HG03457 (cell line): ENCODE measurements around the gene SARDH.

Experiments
- ATAC-seq: cut with Tn5 transposase; IDR thresholded peaks from one replicate; pipeline ENCODE4 v1.9.1; 2021; ENCODE audit warnings: moderate number of reproducible peaks; ENCODE audit not compliant: unreplicated experiment

SARDH gene

DNA sequence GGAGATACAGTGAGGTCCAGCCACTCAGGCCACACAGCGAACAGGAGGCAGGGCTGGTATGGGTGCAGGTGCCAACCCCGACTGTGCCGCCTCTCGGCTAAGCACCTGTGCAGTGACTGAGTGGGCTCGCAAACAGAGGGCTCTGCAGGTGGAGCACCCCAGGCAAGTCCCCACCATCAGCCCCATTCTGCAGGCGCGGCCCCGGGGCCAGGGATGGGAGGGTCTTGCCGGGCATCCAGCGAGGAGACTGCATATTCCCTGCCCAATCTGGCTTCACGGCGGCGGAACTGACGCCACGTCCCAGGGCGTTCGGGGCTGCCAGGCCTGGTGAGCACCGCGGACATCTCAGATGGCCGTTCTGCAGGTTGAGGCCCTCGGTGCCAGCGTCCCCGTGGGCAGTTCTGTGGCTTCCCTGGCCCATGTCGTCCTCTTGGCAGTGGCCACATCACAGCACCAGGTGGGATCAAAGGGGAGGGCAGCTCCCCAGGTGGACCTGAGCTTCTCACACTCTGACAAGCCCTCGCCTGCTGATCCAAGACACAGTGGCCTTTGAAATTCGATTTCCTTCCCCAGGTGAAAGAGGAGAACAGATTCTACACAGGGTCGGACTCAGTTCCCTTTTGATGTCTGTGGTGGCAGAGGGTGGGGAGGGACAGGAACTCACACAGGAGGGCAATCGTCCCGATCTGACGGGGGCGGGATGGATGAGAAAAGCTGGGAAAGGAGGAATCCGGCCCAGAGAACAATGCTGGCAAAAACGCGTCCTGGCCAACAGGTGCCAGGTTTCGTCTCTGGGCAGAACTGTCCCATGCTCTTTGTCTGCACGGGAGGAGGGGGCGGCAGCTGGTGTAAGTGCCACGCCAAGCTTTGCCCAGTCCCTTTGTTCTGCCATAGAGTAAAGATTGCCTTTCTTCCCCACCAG lies 83.2 kb downstream of the SARDH start:
- no peak for ATAC-seq

DNA sequence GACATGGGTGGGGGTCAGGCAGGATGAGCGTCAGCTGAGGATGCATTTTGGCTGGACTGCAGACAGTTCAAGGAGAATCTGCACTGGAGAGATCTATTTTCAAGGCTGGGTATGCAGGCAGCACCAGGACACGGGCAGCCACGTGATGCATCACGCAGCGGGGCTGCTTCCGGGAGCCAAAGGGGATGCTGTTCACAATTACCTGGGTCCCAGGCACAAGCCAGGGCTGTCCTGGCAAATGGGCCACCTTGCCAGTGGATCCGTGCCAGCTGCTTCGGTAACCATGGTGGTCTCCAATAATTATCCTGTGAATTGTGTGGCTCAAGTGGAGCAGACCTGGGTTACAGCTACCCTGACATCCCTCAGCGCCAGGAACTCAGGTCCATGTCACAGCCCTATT lies 84.5 kb downstream of the SARDH start:
- no peak for ATAC-seq

DNA sequence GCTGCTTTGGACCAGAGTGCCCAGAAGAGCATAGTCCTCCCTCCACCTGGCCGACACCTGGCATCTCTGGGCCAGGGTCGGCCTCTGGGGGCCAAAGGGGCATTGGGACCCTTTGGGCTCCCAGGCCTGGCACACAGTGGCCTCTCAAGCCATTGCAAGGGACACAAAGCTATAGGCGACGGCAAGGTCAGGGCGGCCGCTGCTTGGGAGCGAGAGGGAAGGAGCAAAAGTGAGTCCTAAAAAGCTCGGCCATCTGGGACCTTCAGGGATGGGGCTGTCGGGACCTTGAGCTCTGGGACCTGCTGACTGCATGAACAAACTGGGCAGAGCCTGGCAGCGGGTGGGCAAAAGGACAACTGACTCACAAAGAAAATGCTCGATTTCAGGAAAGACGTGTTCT lies 88.1 kb downstream of the SARDH start:
- ATAC-seq: no peak

DNA sequence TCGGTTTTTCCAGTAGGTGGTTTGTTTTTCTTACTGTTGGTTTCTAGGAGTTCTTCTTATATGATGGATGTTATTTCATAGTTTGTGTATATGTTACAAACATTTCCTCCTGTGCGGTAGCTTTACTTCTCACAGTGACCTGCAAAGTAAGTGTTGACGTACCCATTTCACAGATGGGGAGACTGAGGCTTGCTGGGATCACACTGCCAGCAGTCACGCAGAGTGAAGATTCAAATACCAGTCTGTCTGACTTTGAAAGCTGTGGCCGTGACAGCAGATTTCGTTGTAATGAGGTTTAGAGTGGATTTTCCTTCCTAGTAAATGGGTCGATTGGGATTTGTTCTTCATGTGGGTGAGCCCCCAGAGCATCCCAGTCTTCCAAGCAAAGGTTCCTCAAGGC lies 89.0 kb downstream of the SARDH start:
- ATAC-seq: no peak

DNA sequence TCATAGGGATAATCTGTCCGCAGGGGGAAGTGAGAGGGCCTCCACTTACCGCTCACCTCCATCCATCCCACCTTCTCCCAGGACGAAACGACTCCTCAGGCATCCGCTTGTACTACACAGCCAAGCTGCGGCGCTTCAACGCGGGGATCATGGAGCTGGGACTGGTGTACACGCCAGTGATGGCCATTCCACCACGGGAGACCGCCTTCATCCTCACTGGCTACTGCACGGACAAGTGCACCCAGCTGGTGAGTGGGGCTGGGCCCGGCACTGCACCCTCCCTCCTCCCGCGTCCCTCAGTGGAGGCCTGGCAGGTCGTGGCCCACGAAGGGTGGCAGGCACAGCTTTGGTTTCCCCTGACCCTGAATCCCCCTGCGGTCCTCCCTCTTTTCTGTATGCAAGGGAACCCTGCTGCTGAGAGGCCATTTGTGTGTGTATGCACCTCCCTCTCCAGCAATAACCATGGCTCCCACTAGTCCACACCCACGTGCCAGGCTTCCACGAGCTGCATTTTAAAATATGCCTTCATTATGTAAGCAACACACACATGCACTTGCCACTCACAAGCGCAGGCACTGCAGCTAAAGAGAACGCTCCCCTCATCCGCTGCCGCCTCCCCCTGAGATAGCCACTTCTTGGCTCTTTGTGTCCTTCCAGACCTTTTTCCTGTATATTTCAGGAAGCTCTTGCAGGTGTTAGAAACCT lies 90.2 kb downstream of the SARDH start:
- ATAC-seq: no peak

DNA sequence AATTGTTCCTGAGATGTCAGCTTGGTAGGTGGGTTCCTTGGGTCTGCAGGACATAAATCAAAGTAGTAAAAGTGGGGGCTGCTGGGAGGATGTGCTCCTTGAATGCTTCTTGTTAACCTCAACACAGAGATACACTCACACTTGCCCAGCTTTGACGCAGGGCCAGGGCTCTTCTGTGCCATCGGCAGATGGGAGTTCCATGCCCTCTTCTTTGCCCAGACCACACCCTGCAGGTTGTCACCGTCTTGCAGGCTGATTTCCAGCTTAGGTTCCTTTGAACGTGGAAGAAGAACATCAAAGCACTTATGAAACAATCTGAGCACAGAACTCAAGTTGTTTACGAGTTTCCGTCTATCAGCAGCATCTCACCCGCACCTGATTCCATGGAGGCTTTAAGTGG lies 91.0 kb downstream of the SARDH start:
- no peak for ATAC-seq

DNA sequence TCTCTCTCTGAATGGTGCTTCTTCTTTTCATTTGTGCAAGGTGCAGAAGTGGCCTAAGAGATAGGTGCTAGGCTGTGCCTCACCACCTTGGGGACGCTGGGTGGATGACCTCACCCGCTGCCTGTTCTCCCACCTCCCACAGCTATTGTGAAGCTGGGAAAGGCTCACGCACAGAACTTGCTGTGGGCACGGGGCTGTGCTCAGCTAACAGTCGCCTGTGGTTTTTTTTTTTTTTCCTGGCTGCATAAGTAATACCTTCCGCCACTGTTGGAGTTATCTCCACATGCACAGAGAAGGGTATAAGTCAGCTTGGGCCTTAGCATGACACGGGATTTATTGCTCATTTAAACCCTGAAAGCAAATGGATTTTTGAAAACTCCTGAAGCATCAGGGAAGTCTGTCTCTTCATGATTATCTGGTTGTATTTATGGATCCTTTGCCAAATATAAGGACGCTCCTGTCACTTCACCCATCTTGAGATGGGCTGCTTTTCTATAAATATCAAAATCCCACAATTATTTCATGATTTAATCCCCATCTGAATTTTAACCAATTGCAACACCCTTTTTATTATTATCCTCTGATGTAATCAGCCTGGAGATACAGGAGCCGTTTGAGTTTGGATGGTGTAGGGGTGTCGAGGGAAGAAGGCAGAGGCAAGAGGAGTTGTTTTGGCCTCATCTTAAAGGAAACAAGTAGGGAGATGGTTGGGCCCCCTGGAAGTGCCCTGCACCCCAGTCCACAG lies 93.0 kb downstream of the SARDH start:
- ATAC-seq: no peak

DNA sequence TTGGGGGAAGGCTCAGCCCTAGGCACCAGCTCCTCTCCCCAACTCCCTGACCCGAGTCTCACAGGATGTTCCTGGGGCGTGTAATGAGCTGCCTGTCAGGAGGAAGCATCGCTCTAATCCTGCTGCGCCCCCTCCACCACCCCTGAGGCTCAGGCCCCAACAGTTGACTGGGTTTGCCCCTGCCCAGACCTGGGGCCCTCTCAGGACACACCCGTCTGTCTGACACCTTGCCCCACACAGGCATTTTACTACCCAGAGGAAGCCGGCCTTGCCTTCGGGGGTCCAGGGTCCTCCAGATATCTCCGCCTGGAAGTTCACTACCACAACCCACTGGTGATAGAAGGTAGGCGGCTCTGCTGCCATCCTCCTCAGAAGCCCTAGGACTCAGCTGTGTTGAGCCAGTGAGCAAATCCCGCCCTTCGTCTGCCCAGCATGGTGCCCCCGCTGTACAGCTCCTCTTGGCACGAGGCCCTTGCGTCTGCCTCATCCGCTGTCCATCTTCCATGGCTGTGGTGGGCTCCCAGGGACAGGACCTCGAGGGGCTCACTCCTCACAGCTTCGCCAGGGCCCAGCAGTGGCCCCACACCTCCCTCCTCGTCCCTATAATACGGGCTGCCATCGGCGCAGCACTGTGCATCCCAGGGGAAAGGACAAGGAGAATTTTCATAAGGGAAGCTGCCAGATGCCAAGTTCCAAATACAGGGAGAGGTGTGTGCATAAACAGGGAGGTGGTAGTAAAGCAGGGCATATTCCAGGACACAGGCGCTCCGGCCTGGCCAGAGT lies 94.0 kb downstream of the SARDH start:
- ATAC-seq: no peak

DNA sequence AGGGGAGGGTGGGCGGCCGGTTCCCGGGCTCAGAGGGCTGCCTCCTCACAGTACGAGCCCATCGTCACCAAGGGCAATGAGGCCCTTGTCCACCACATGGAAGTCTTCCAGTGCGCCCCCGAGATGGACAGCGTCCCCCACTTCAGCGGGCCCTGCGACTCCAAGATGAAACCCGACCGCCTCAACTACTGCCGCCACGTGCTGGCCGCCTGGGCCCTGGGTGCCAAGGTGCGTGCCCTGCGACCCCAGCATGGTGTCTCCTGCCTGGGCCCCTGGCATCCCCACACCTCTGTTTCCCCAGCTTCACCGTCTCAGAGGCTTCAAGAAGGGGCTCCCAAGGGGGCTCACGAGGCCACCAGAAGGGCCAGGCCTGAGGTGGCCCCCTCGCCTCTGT lies 94.8 kb downstream of the SARDH start:
- ATAC-seq: no peak

DNA sequence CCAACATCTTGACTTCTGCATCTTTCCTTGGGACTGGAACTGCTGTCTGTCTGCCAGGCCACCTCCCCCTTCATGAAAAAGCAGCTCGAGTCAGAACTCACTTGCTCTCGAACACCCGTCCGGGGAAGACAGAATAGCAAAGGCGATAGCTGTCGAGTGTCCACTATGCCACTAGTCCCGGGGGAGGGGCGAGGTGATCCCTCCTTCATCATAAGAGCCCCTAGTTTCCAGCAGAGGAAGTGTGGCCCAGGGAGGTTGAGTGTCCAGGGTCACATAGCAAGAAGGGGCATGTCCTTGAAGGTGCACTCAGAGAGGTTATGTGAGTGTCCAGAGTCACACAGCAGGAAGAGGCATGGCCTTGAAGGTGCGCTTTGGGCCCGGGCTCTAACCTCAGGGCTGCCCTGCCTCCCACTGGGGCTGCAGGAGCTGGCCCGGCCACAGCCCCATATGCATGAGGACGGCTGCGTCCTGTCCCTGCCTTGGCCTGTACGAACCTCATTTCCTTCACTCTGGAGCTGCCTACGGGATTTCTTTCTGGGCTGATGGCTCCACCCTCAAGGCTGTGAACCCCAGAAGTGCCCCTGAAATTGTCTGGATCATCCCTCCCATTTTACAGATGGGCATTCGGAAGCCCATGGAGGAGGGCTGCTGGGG lies 95.3 kb downstream of the SARDH start:
- no peak for ATAC-seq

DNA sequence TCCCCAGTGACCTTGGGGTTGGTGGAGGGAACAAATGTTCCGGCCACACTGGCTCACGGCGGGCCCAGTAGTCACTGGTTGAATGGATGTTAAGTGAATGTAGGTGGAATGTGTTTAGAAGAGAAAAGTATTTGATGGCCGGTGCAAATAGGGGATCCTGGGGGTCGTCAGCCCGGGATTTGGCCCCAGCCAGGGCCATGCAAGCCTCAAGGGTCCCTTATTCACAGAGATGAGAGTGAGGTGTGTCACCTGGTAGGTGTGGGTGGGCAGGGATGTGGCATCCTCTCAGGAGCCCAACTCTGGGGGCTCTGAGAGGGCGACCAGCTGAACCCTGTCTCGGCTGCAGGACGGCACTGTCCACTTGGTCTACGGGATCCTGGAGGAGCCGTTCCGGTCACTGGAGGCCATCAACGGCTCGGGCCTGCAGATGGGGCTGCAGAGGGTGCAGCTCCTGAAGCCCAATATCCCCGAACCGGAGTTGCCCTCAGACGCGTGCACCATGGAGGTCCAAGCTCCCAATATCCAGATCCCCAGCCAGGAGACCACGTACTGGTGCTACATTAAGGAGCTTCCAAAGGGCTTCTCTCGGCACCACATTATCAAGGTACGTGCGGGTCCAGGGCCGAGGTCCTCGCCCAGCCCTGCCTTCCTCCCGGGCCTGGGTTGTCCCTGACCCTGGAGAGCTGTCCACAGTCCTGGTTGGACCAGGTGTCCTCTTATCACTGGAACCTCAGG lies 96.1 kb downstream of the SARDH start:
- no peak for ATAC-seq

DNA sequence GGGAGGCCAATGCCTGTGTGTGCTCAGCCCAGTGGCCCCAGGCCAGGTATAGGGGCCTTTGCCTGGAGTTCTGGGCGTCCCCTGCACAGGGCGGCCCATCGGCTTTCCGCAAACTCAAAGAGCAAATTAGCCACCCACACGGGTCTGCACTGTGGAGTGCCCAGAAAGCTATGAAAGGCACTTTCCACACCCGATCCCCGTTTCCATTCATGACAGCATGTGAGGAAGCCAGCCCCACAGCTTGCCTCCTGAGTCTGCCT lies 96.8 kb downstream of the SARDH start:
- ATAC-seq: no peak

DNA sequence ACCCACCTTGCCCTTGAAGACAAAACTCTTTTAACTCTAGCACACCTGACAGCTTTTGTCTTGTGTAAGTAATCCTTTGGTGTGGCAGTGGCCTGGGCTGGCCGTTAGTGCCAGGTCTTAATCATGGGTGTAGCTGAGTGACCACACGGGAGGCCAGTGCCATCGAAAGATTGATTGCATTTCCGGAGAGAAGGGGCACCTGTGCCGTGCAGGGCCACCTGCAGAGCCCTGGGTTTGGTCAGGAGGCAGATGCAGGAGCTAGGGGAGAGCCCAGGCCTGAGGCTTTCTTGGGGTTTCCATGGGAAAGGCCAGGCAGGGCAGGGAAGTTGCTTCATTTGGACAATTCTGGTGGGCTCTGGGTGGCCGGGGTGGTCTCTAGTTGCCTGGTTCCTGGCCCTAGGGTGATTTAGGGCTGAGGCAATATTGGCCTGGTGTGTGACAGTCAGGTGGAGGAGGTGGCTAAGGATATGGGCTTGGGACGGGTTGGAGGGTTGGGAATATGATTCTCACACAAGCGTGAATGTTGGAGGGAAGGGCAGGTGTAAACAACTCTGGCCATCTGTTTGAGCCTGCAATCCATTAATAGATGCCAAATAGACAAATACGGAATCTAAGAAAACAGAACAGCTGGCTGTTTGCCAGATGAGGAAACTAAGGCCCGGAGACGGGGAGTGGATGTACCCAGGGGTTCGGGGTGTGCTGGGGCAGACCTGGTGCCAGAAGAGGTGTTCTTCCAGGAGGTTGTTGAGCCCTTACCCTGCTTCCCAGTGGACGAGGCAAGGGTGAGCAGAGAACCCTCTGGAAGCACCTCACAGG lies 97.4 kb downstream of the SARDH start:
- ATAC-seq: no peak

DNA sequence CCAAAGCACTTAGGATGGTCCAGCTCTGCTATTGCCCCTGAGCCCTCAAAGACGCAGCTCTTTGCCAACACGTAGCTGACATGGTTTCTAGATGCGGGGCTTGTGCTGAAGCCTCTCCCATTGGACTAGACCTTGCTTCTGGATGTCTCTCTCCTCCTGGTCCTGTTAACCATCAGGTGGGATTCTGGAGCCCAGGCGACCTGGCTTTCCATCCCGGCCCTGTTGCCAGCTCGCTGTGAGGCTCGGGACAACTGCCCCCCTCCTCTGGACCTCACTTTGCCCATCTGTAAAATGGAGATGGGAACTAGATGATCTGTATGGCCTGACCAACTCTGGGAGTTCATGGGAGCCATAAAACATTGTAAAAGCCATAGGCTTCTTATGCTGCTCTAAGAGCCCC lies 98.0 kb downstream of the SARDH start:
- ATAC-seq: no peak

DNA sequence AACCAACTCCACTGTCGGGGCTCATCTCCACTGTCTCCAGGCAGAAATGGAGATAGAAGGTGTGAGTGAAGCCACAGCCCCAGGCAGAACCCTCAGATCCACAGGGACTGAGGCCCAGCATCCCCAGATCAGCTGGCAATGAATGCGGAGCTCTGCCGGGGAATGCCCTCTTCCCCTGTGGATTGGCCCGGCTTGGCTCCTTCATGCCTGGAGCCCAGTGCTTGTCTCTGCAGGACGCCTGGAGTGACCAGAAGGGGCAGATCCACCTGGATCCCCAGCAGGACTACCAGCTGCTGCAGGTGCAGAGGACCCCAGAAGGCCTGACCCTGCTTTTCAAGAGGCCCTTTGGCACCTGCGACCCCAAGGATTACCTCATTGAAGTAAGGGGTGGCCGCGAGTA lies 98.5 kb downstream of the SARDH start:
- ATAC-seq: no peak

DNA sequence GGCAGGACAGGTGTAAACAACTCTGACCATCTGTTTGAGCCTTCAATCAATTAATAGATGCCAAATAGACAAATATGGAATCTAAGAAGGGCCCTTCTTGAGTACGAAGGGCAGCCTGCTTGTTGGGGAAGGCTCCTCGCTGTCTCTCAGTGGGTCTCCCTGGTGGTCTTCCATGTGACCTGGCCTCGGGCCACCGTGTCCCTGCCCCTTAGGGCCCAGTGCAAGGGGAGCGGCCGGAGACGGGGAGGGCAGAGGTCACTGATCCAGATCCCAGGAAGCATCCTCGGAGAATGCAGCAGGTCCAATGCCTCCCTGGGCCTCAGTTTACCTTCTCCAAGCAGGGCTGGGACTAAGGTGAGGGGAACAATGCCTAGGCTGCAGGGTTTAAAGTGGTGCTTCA lies 99.4 kb downstream of the SARDH start:
- no peak for ATAC-seq

DNA sequence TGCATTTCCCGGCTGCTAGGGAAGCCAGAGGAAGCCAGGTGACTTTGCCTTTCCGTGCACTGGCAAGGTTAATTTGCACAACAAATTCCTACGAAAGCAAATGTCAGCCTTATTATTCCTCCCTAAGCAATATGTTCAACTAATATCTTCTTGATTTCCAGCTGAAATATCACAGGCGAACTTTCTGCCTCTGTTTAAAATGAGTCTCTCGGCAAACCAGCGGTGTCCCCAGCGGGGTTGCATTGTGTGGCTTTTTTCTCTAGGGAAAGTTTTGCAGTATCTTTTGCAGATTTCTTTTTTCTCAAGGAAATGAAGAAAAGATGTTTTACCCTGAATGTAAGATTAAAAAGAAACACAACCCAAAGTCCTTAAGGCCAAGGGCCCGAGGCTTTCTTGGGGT lies 100.1 kb downstream of the SARDH start:
- ATAC-seq: no peak

DNA sequence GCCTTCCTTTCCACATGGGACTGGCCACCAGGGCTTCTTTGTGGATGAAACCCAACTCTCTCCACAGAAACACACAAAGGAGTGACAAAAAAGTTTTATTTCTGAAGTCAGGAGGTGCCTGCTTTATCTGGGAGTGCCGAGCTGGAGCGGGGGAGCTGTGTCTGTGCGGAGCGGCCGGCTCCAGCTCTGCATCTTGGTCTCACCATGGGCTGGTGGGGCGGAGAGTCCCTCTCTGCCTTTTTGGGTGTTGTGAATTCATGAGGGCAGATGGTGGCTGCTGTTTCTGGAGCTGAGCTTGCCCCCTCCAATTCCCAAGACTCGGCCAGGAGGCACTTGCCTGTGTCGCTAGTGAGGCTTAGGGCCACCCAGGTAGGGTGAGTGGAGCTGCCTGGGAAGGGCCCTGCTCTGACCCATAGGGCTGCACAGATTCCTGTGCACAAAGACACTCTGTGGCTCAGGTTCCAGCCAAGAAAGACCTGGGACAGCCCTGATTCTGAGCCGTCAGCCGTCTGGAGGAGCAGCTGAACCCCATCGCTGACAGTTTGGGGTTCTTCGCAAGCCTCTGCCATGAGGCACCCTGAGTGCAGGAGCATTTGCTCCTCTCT lies 100.6 kb downstream of the SARDH start:
- ATAC-seq: no peak

DNA sequence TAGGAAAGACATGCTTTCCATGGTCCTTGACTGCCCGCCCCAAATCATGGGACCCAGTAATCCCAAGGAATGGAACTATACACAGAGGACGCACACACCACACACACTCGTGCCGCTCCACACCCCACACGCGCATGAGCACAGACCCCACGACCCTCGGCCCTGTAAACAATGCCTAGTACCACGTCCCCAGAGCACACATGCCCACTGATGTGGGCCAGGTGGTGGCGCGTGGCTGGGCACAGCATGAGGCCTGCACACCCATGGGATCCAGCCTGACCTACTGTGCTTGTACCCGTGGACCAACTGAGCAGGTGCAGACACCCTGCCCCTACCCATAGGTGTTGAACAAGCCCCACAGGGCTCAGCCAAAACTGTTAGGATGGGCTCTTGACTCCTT lies 101.2 kb downstream of the SARDH start:
- no peak for ATAC-seq
